Measurements from ENCODE around the gene RASAL3.

RASAL3 gene

DNA sequence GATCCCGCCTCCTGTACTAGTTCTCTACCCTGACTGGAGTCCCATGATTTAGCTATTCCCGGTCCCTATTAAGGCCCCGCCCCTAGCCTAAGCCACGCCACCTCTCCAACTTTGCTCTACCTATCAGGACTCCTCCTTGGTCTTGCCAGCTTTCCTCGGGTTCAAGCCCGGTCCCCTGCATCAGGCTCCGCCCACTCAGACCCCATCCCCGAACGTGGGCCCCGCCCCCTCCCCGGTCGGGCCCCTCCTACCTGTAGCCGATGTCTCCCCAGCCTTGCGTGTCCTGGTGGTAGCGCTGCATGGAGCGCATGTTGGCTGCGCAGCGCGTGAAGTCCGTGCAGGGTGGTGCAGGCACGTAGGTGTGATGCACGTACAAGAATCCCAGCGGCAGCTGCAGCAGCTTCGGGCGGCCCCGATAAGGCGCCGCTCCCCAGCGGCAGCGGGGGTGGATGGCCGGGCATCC, 7.3 kb upstream of the RASAL3 start:
- no peak for DNase-seq

DNA sequence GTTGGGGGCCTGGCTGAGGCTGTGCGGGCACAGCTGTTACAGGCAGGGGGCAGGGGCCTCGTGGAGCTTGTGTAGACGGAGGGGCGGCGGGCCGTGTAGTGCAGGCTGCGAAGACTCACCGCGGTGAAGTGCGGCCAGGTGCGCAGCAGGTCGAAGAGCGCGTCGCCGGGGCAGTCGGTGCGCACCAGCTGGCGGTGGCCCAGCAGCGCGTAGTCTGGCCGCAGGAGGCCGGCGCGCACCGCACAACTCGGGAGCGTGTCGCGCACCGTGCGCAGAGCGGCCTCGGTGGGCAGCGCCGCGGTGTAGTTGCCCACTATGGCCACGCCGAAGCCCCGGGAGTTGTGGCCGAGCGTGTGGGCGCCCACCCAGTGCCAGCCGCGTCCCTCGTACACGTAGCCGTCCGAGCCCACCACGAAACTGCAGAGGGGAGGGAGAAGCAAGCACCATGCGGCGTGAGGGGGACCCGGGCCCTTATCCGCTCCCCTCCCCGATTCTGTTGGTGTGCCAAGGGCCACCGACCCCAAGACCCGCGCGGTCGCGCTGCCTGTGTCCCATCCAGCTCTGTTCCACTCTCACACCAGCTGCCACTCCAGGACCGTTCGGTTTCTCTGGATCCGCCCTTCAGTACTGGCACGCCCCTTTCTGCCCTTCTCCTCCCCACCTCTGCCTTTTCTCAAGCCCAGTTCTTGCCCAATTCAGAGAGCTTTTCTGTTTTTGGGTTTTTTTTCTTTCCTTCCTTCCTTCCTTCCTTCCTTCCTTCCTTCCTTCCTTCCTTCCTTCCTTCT, 5.4 kb upstream of the RASAL3 start:
- DNase-seq, result no peak

DNA sequence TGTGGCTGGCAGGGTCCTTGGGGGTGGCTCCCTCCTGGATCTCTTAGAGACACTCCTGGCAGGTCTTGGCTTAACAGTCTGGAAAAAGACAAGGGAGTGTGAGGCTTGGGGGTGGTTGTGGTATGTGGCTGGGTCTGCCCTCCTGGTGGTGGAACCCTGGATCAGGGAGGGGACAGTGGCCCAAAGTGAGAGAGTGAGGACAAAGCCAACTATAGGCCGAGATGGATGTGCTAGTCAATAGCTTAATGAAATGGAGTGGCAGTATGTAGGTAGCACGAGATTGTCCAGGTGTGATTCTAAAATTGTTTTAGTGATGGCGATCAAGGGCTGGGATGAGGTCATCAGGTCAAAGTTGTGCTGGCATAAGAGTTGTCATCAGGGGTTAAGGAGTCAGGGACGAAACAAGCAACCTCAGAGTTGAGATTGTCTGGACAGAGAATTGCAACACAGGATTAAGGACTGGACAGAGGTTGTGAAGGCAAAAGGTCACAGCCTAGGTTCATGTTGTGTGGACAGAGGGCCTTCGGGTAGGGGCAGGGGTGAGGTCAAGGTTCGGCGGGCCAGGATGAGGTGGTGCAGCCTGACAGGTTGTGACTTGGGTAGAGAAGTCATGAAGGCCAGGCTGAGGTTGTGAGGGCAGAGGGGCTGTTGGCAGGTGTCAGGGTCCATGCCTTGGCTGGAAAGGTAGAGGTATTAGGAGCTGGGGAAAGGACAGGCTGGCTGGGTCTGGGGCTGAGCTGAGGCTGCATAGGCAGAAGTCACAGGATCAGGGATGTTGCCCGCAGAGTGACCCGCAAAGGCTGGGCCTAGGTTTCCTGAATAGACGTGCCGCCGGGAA, 4.5 kb upstream of the RASAL3 start:
- DNase-seq, result no peak

DNA sequence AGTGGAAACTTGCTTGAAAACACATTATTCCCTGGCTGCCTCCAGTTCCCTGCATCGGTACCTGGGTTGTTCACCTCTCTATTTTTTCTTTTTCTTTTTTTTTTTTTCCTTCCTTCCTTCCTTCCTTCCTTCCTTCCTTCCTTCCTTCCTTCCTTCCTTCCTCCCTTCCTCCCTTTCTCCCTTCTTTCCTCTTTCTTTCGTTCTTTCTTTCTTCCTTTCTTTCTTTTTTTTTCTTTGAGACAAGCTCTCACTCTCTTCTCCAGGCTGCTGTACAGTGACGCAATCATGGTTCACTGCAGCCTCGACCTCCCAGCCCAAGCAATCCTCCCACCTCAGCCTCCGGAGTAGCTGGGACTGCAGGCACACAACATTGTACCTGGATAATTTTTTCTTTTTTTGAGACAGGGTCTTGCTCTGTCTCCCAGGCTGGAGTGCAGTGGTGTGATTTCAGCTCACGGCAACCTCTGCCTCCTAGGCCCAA, 3.4 kb upstream of the RASAL3 start:
- no peak for DNase-seq

DNA sequence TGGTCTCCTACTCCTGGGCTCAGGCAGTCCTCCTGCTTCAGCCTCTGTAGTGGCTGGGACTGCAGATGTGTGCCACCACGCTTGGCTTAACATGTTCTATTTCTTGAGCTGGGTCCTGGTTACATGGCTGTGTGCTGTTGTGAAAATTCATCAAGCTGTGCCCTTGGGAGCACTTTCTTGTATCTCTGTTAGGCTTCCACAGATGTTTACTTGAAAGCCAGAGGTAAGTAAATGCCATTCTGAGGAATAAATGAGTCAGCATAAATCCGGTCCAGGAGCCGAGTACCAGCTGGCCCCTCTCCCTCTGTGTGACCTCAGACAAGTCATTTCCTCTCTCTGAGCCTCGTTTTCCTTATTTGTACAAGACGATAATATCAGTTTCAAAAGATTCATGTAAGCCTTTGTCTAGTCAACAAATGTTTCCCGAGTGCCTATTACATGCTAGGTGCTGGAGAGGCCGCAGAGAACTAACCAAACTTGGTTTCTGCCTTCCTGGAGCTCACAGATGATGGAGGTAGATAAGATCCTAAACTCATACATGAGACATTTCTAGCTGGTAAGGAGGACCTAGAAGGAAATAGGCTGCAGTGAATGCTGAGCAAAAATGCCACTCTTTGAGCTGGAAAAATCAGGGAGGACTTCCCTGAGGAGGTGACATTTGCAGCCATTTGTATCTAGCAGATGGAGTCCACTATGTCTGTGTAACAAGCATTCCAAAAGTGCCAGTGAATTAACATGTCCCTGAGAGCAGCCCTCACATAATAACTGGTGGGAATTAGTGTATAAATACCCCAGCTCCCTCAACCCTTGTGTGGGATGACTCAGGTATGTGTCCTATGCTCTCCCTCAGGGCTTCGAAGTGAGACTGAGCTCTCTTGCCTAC, 2.7 kb upstream of the RASAL3 start:
- no peak for DNase-seq

DNA sequence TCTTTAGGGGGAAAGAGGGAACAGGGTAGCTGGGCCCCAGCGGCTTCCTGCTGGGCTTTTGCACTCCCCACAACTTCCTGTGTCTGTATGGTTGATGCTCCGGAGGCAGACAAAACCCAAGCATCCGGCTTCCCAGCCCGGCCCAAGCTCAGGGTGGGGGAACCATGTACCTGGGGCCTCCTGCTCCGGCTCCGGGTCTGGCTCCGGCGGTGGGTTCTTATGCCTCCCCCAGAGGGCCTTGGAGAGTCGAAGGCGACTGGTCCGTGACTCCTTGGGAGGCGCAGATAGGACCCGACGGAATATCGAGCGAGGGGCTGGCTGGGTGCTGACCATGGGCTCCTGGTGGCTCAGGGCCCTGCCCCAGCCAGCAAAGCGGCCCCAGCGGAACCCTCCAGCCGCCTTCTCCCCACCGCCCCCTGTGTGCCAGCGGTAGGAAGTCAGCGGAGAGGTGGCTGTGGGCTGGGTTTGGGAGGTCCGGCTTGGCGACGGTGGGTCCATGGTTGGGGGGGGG, 428 bp downstream of the RASAL3 start:
- DNase-seq, result no peak

DNA sequence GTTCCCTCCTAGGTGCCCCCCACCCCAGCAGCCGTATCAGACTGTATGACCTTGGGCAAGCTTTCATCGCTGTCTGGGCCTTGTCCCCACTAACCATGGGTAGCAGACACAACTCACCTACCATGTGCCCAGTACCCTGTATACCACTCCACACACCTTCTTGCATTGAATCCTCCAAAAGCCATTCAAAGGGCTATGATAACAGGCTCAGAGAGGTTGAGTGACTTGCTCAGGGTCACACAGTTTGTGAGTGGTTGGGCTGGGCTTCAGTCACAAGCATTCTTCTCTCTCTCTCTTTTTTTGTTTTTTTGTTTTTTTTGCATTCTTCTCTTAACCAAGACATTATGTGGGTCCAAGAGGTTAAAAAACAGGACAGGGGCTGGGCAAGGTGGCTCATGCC, 2.6 kb downstream of the RASAL3 start:
- DNase-seq, result no peak

DNA sequence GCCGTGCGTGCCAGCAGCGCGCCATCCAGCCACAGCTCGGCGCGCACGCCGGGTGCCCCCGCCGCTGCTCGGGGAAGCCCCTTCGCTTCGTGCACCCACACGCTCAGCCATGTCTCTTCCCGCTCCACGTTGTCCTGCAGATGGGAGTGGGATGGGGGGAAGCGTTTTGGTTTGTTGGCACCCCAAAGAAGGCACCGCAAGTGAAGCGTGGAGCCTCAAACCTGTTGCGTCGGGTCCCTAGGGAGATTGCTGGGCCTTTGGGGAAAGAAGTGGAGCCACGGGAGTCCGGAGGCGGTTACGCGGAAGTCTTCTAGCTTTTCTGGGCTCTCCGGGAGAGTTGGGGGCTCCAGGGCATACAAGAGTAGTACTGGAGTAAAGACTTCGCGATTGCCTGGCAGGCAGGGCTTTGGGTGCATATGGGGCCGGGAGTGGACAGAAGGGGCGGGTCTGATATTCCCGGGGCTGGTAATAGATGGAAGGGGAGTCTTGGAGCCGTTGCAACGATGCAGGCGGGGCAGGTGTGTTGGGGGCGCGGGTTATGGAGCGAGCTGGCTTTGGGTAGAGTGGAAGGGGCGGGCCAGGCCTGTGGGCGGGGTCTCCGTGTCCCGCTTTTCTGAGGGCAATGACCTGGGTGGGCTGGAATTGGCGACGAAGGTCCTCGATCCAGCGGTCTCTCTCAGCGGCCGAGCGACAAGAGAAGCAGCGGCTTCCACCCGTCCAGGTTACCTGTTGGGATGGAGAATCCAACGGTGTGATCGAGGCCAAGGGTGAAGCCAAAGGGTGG, 6.5 kb downstream of the RASAL3 start:
- no peak for DNase-seq

DNA sequence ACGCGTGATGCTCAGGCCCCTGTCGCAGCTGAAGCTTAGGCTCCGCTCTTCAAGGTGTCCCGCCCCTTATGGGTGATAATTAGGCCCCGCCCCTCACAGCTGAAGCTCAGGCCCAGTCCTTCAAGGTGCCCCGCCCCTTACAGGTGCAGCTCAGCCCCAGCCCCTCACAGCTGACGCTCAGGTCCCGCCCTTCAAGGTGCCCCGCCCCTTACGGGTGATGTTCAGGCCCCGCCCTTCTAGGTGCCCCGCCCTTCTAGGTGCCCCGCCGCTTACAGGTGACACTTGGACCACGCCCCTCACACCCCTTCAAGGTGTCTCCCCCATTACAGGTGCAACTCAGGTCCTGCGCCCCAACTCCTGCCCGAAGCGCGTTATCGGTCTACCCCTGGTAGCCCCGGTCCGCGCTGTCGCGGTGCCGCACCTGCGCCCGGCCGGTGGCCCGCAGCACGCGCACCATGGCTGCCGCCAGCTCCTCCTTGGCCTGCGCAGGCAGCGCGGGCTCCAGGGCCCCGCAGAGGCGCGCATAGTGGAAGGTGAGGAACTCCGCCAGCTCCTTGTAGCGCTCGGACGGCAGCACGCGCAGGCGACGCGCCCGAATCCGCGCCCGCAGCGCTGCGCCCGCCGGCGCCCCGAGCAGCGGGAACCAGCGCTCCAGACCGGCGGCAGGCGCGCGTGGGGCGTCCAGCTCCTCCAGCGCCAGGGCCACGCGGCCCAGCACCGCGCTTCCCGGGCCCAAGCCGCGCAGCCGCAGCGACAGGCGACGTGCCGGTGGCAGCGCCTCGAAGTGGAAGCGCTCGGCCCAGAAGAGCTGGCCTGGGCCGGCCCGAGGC, 7.3 kb downstream of the RASAL3 start:
- DNase-seq, result no peak

DNA sequence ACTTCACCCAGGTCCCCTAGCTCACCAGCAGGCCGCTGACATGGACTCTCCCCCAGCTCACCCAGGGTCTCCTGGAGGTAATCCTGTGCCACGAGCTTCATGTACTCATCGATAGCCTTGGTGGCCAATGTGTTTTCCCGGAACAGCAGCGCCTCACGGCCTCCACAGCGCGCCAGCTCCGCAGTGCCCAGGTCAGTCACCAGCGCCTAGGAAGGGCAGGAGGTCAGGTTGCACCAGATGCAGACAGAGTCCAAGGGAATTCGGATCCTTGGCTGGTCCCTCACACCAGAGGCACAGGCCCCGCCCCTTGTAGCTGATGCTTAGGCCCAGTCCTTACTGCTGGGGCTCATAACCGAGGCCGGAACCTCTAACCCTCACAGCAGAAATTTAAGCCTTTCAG, 7.9 kb downstream of the RASAL3 start:
- DNase-seq, result no peak

DNA sequence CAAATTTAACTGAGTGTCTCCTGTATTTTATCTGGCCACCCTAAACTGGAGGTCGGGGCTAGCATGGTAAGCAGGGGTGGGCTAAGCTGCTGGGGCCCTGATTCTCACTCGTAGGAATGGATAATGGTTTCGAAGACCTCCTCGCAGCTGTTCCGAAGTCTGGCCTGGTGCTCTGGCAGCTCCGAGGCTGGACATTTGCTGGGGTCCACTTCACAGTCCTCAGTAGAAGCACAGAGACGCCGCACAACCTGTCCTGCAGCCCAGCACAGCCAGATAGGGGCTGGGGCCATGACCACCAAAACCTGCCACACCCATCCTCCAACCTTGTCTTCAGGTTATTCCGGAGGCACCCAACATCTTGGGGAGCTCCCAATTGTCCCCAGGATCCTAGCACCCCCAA, 8.3 kb downstream of the RASAL3 start:
- no peak for DNase-seq

DNA sequence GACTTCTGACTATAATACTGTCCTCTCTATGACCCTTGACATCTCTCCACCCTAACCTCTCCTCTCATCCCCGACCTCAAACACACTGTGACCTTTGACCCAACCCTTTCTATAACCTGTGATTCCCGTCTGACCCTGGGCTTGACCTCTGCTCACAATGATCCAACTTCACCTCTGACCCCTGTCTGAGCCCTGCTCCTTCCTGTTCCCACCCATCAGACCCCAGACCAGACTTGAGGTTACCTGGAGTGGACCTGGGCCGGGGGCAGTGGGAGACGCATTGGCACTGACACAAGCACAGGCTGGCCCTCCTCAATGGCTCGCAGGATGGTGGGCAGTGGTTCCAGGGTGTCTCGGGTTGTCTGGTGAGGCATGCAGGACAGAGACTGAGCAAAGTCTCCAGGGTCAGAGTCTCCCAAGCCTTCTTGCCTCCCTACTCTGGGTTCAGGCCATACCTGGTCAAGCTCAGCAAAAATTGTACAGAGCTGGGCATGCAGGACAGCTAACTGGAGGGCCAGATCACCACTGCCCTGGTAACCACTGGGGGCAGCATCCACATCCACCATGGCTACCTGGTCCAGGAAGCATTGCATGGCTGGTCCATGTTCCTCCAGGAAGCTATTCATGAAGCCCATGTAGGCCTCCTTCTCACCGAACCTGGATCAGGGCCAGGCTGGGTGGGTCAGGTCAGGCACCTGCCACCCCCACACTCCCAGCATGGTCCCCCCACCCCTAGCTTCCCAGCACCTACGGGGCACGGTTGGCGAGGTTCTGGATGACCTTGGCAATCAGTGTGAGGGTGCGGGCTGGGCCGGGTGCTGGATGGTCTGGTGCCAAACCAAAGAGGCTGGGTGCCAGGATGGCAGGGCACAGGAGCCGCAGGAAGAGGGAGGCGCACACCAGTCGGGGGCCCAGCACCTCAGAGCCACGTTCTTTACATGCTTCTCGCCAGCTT, 10.2 kb downstream of the RASAL3 start:
- no peak for DNase-seq

DNA sequence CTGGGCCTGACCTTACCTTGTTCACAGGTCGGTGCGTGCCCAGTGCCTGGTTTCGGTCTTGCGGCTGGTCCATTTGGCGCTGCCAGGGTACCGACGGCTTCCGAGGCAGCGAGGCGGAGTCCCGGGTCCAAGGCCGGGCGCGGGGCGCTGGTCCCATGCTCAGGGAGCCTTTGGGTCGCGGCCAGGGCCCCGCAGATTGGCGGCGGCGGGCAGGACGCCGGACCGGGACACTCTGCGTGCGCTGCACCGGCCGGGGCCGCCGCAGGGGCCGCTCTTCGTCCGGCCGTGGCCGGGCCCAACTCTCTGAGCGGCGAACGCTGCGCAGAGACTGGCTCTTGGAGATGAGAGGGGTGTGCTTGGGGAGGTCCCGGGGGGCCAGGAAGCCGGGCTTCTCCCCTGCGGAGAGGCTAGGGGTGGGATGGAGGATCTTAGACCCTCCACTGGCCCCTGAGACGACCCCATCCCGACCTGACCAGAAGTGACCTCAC, 11.2 kb downstream of the RASAL3 start:
- DNase-seq, result no peak

DNA sequence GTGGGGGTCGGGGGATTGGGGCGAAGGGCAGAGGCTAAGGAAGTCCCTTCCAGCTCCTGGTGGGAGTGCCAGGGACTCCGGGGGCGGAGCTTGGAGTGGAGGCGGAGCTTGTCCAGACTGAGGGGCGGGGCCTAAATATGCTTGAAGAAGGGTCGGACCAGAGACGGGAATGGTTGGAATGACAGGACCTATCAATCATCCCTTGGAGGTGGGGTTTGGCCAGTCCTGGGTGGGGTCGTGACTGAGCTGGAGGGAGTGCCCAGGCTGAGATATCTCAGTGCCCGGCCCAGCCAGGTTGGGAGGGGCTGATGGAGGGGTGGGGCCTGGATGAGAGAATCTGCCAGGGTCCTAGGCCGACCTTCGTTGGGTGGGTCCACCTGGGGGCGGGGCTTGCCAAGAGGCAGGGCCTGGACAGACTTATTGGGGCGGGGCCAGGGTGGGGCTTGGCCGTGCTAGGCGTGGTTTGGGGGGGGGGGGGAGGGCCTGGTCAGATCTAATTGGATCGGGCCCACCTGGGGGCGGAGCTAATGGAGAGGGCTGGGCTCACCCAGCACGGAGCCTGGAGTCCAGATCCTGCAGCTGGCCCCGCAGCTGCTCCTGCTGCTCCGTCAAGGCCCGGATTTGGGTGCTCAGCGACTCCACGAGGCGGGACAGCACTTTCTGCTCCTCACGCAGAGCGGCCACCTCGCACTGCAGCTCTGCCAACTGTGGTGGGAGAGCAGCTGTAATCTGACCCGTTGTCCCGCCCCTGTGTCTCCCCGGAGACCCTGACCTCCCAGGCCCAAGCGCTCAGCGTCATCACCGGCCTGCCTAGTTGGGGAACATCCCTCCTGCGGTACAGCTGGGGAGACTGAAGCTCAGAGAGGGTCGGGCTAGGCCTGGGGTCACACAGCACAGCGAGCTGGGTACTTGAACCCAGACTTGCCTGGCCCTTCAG, 12.0 kb downstream of the RASAL3 start:
- no peak for DNase-seq

DNA sequence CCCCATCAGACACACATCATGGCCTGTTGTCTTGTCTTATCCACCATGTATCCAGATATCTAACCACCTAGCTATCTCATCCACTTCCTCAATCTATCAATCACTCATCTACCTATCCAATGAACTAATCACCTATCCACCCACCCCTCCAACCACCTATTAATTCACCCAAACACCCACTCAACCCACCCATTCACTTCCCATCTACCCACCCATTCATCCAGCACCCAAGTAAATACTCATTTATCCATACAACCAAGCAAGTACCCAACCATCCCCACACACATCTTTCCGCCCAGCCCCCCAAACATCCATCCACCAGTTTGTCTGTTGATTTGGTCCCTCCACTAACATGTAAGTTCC, 13.8 kb downstream of the RASAL3 start:
- no peak for DNase-seq

DNA sequence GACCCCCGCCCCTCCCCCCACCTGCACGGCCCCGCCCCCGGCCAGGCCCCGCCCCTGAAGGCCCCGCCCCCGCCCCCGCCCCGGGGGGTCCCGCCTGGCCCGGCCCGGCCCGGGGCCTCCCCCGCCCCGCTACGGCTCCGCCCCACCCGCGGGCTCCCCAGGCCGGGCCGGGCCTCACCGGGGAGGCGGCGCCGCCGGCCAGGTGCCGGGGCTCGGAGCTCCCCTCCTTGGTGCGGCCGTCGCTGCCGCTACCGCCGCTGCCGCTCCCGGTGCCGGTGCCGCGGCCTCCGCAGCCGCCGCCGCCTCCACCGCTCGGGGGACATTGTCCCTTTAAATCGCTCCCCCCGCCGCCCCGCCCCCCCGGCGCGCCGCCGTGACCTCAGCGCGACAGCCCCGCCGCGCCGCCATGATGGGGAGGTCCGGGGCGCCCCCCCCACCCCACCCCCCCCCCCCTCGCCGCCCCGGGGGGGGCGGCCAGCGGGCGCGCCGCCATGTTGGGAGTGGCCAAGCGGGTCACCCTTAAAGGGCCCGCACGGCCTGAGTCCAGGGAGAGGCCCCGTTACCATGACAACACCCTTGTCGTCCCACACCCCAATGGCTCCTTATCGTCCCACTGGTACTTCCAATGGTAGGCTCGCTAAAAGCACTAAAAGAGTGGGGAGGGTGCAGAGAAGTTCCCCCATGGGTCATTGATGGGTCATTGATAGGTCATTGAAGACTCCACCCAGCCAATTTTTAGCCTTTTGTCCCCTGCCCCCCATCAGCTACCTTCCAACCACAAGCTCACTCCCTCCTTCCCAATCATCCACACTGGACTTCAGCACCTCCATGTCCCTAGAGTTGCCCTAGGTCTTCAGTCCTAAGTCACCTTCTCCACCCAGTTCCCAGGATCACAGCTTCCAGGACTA, 14.5 kb downstream of the RASAL3 start, which contains the start of gene WIZ:
WIZ (minus strand) TSS at position 337 of the 908 bp plus-strand sequence. CDS start 1,649 bp downstream, outside the sequence.
- DNase-seq, result no peak

All from SIG-M5 (cell line).